Epithelial cell of proximal tubule (primary cell): ENCODE data around the gene SMAD2. TPM values are rescaled to one million over a fixed set of nuclear protein-coding genes. Genes with fewer than 3 reads are reported as not detected.

Experiments
- DNase-seq: peaks from one replicate; pipeline ENCODE4 v3.0.0-alpha.2; 2011; ENCODE audit warnings: low read depth
- H3K4me3 ChIP-seq: 2 replicates; pipeline ENCODE4 v1.5.1; 2011; ENCODE audit warnings: low read depth, mild to moderate bottlenecking, low read length
- total RNA-seq: library from RNA; depleted of rRNA; stranded (reverse); fragments of >200 nt; gene quantifications from 2 replicates; pipeline ENCODE4 v1.2.3, GENCODE V29; 2015
- TF ChIP-seq, protein P1 (sequence below): conservative IDR thresholded peaks from 2 replicates; pipeline ENCODE4 v1.5.1; 2012; ENCODE audit warnings: low read depth, mild to moderate bottlenecking, low read length

The SMAD2 gene
- total RNA-seq, result 64.6 and 79.5 TPM in 2 replicates

DNA sequence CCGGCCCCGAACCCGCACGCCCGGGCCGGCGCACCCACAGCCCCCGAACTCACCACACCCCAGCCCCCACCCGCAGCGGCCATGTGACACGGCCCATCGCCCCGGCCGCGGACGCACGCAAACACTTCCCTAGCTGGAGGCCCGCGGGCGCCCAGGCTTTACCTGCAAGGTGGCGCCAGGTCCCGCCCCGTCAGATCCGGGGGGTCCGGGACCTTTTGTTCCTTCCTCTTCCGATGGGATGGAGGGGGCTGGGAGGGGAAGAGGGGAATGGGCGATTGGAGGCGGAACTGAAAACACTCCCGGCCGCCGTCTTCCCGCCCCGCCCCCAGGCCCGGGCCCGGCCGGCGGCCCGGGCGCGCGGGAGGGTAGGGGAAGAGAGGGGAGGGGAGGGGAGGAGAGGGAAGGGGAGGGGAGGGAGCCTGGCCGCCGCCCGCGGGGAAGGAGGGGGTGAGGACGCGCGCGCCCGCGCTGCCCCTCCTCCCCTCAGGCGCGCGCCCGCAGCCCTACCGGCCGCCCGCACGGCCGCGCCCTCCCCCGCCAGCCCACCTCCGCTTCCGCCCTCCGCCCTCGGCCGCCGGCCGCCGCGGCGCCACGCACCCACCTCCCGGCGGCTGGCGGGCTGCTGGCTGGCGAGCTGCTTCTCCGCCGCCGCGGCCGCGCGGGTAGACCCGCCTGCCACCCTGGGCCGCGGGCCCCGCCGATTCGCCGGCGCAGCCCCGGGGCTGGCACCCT, at the start of gene SMAD2:
TSS of gene SMAD2 (minus strand) at position 461 of the 732 bp plus-strand sequence. CDS start 33,903 bp downstream, outside the sequence.
- DNase-seq, result no peak
- TF ChIP-seq, protein P1, sequence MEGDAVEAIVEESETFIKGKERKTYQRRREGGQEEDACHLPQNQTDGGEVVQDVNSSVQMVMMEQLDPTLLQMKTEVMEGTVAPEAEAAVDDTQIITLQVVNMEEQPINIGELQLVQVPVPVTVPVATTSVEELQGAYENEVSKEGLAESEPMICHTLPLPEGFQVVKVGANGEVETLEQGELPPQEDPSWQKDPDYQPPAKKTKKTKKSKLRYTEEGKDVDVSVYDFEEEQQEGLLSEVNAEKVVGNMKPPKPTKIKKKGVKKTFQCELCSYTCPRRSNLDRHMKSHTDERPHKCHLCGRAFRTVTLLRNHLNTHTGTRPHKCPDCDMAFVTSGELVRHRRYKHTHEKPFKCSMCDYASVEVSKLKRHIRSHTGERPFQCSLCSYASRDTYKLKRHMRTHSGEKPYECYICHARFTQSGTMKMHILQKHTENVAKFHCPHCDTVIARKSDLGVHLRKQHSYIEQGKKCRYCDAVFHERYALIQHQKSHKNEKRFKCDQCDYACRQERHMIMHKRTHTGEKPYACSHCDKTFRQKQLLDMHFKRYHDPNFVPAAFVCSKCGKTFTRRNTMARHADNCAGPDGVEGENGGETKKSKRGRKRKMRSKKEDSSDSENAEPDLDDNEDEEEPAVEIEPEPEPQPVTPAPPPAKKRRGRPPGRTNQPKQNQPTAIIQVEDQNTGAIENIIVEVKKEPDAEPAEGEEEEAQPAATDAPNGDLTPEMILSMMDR, result no peak
- H3K4me3 ChIP-seq, result peak within 1 kb of the TSS; percentile 85

GRCh38 chr18:47979611-47980200, 49.2 kb upstream of the SMAD2 start:
- H3K4me3 ChIP-seq, result no peak overlapping the region
- TF ChIP-seq, protein P1, result no peak
- DNase-seq, result no peak

DNA sequence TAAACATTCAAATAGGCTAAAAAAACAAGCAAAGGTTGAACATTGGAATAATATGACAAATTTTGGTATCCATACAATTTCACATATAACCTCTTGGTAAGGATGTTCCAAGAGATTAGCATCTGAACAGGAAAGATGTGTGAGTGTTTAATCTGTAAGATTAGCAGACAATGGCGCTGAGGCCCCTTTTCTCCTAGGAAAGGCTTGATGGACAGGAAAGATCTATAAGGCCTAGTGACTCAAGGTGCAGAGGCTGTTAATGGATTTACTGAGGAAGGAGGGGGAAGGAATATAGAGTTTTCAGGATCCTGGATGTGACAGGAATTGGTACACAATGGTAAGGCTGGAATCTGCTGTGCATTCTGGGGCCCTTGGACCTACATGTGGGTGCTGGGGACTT, 48.1 kb upstream of the SMAD2 start:
- no peak for DNase-seq
- H3K4me3 ChIP-seq, result no peak overlapping the region
- TF ChIP-seq, protein P1, result no peak

DNA sequence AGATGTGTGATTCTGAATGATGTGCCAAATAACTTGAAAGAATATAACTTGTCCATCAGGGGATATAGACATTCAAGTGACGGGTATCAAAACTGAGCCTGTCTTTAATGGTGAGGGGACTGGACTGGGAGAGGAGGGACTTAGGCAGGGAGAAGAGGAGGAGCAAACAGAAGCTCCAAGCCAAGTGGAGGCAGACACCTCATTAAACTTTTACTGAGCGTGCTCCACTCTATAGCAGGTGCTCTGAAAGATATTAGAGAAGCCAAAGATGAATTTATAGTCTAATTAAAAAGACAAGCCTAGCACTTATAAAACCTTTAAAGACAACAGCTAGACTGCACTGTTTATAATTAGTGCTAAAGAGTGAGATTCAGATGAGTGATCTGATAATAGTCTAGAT, 47.7 kb upstream of the SMAD2 start:
- no peak for DNase-seq
- TF ChIP-seq, protein P1, result no peak

GRCh38 chr18:47975701-47976100, 45.2 kb upstream of the SMAD2 start:
- no peak overlapping the region for H3K4me3 ChIP-seq
- TF ChIP-seq, protein P1, result no peak
- DNase-seq, result no peak

More for the DNA sequence above, 47.7 kb upstream of the SMAD2 start:
- H3K4me3 ChIP-seq, result no peak overlapping the region

GRCh38 chr18:47975105-47975504, 44.6 kb upstream of the SMAD2 start:
- DNase-seq, result no peak
- TF ChIP-seq, protein P1, result no peak
- H3K4me3 ChIP-seq, result no peak overlapping the region
